ENCODE data around the gene RAPGEF2. TPM values are rescaled to one million over a fixed set of nuclear protein-coding genes. Genes with fewer than 3 reads are reported as not detected.
"Not testable (repeated sequence)": the region's sequence is repeated elsewhere in the genome, so short reads cannot be mapped to it uniquely, and the experiment has no call there.

RAPGEF2 gene
- total RNA-seq, 8 experiments from 2014 or later, result 44.0 to 164 (median 67.9) TPM

DNA sequence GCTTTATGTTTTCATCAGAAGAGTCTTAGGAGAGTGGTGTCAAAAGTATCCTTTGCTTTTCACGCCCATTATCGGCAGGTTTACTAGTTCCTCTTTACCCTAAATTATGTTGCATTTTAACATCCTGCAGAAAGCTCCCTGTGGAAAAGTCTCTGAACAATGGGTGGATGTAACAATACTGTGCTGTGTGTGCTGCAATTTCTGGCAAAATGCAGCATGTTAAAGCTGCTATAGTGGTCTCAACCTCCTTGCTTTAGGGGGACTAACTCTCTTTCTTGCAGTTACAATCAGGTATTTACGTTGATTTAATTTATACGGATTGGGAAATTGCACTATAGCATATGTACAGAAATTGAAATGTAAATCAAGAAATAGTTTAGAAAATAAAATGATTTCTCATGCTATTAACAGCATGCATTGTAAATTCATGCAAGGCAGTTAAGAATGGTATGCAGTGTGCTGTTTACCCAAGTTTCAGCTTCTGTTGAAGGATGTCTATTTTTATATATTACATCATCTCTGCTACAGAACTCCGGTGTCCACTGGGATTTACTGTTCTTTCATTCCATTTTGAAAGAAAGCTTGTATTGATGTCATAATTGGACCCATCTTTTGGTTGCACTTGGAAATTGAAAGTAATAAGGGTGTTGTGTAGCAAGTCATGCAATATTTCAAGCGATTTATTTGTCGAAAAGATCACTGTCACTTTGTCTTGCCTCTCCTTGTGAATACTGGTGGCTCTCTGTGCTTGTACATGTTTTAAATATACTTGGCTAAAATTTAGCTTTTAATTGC, 145.7 kb downstream of the RAPGEF2 start:
- H3K4me3 ChIP-seq, result peak overlapping the region in 1 of 5 donors; percentile 8
- H3K27ac ChIP-seq, result peak overlapping the region; percentile 60 to 61
- ATAC-seq (replicated peaks in 6 of 8), result peak; percentile 98 to 99 (median 99)

GRCh38 chr4:159250751-159251325, 148.0 kb downstream of the RAPGEF2 start:
- peaks cover 7 to 19% of the 10 kb centered on the region in 2 donors for H3K4me1 ChIP-seq (replicated peaks in 1 of 2)
- H3K27ac ChIP-seq, result no peak overlapping the region
- no peak overlapping the region for H3K4me3 ChIP-seq
- no peak for ATAC-seq (replicated peaks in 6 of 8)
- in situ Hi-C loops (cut with MboI; ENCODE audit: low pct_unique_long_range_greater_than_20kb in 2 of 9, low sequenced_read_pairs in 9 of 9, unreplicated experiment in 9 of 9), result no loop called here
- 87 to 100% (median 98%) methylated on average over 3 to 11 of the region's 35 CpGs; no CpG with 5 or more reads in 5 of the 10 experiments for WGBS, 10 experiments

More for the DNA sequence above, 145.7 kb downstream of the RAPGEF2 start:
- in situ Hi-C loops (cut with MboI; ENCODE audit: low pct_unique_long_range_greater_than_20kb in 2 of 9, low sequenced_read_pairs in 9 of 9, unreplicated experiment in 9 of 9), result no loop called here
- H3K4me1 ChIP-seq (replicated peaks in 1 of 2), result peaks cover 7 to 19% of the 10 kb centered on the region in 2 donors
- WGBS, 10 experiments, result 6 to 82% (median 64%) methylated on average over 3 to 7 of the region's 7 CpGs

GRCh38 chr4:159251580-159251979, 148.7 kb downstream of the RAPGEF2 start:
- 89 to 100% (median 96%) methylated on average over 4 to 14 of the region's 14 CpGs; no CpG with 5 or more reads in 2 of the 10 experiments for WGBS, 10 experiments
- ATAC-seq (replicated peaks in 6 of 8); H3K27ac ChIP-seq; in situ Hi-C loops (cut with MboI; ENCODE audit: low pct_unique_long_range_greater_than_20kb in 2 of 9, low sequenced_read_pairs in 9 of 9, unreplicated experiment in 9 of 9); H3K4me3 ChIP-seq: not testable (repeated sequence)
- peaks cover 7 to 19% of the 10 kb centered on the region in 2 donors for H3K4me1 ChIP-seq (replicated peaks in 1 of 2)

- Histone ChIP-seq H3K27ac (no peak overlapping the region), H3K4me3 (no peak overlapping the region), H3K4me1 (replicated peaks in 1 of 2) (peaks cover 7 to 19% of the 10 kb centered on the region in 2 donors)
- WGBS, 10 experiments, result 50 to 100% (median 96%) methylated on average over 1 to 4 of the region's 4 CpGs
- ATAC-seq (replicated peaks in 6 of 8), result no peak
- in situ Hi-C loops (cut with MboI; ENCODE audit: low pct_unique_long_range_greater_than_20kb in 2 of 9, low sequenced_read_pairs in 9 of 9, unreplicated experiment in 9 of 9), result no loop called here
These were observed 149.6 kb downstream of the RAPGEF2 start for GRCh38 chr4:159252491-159252890.

DNA sequence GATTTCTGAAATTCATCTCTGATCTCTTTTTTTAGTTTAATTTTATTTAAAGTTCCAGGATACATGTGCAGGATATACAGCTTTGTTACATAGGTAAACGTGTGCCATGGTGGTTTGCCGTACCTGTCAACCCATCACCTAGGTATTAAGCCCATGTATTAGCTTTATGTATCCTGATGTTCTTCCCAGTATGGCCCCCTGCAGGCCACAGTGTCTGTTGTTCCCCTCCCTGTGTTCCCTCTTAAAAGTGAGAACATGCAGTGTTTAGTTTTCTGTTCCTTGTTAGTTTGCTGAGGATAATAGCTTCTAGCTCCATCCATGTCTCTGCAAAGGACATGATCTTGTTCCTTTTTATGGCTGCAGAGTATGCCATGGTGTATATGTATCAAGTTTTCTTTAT, 153.2 kb downstream of the RAPGEF2 start:
- WGBS, 10 experiments, result 60 to 100% (median 90%) methylated on average over 1 to 2 of the region's 2 CpGs; no CpG with 5 or more reads in 3 of the 10 experiments
- in situ Hi-C loops (cut with MboI; ENCODE audit: low pct_unique_long_range_greater_than_20kb in 2 of 9, low sequenced_read_pairs in 9 of 9, unreplicated experiment in 9 of 9), result no loop called here
- Histone ChIP-seq H3K27ac (no peak overlapping the region), H3K4me1 (replicated peaks in 1 of 2) (no peaks in the 10 kb centered on the region), H3K4me3 (no peak overlapping the region)
- no peak for ATAC-seq (replicated peaks in 6 of 8)

DNA sequence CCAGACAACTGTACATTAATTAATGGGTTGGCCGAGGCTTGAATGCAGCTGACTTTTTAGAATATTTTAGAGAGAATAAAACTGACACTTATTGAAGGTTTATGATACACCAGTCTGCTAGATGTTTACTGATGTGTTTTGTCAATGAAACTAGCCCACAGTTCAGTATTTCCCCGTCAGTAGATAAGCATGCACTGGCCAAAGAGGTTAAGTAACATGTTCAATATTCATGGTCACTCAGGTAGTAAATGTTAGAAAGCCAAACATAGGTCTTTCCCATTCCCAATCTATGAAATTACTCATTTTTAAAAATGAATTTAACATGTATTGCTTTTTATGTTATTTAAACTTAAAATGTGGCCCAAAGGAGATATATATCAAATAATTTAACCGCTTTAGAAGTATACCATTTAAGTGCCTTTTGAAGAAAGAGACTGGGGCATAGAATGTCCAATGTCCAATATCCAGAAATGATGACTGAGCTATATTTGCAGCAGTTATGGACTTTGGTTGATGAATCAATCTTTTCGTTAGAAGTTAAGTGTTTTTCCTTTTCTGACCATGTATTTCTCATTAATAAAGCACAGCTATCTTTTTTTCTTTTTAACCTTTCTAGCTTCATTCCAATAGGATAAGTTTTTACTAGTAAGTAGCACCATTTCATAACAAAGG, 156.1 kb downstream of the RAPGEF2 start:
- no peak overlapping the region for H3K27ac ChIP-seq
- peaks cover 0 to 5% of the 10 kb centered on the region in 2 donors for H3K4me1 ChIP-seq (replicated peaks in 1 of 2)
- ATAC-seq (replicated peaks in 6 of 8), result no peak
- in situ Hi-C loops (cut with MboI; ENCODE audit: low pct_unique_long_range_greater_than_20kb in 2 of 9, low sequenced_read_pairs in 9 of 9, unreplicated experiment in 9 of 9), result no loop called here
- no peak overlapping the region for H3K4me3 ChIP-seq
- WGBS, 10 experiments, result 77 to 100% (median 93%) methylated on average over 1 to 4 of the region's 4 CpGs

GRCh38 chr4:159264057-159264456, 161.2 kb downstream of the RAPGEF2 start:
- Histone ChIP-seq H3K27ac (no peak overlapping the region), H3K4me3 (no peak overlapping the region), H3K4me1 (replicated peaks in 1 of 2) (peaks cover 20 to 26% of the 10 kb centered on the region in 2 donors)
- ATAC-seq (replicated peaks in 6 of 8), result no peak
- WGBS, 10 experiments, result 70 to 100% (median 100%) methylated on average over 1 to 3 of the region's 3 CpGs; no CpG with 5 or more reads in 1 of the 10 experiments
- in situ Hi-C loops (cut with MboI; ENCODE audit: low pct_unique_long_range_greater_than_20kb in 2 of 9, low sequenced_read_pairs in 9 of 9, unreplicated experiment in 9 of 9), result no loop called here

- peaks cover 40 to 46% of the 10 kb centered on the region in 2 donors for H3K4me1 ChIP-seq (replicated peaks in 1 of 2)
- peak in 7 of 8 experiments; percentile 43 to 90 (median 85) for ATAC-seq (replicated peaks in 6 of 8)
- peak overlapping the region; percentile 17 to 38 (median 28) for H3K4me3 ChIP-seq
- peak overlapping the region; percentile 70 to 90 for H3K27ac ChIP-seq
- in situ Hi-C loops (cut with MboI; ENCODE audit: low pct_unique_long_range_greater_than_20kb in 2 of 9, low sequenced_read_pairs in 9 of 9, unreplicated experiment in 9 of 9), result no loop called here
- WGBS, 10 experiments, result 9 to 93% (median 26%) methylated on average over 1 to 5 of the region's 5 CpGs
These were observed 164.3 kb downstream of the RAPGEF2 start for GRCh38 chr4:159266981-159267868.

DNA sequence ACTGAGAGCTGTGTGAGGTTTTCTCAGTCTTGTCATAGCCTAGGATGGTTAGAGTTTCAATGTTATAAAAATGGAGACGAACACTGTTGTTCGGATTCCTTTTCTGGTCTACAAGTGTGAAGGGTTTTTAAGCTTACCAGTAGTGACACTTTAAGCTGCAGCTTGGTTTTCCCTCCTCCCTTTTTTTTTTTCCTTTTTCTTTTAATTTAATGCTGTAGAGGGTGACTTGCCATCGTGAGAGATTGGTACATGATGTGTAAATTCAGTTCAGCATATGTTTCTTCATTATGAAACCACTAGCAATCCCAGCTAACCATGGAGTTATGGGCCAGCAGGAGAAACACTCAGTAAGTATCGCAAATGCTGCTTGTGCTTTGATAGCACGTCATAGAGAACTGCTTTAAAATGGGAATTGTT, 165.0 kb downstream of the RAPGEF2 start:
- H3K27ac ChIP-seq, result peak overlapping the region; percentile 70 to 90
- ATAC-seq (replicated peaks in 6 of 8), result peak in 5 of 8 experiments; percentile 2 to 19 (median 11)
- in situ Hi-C loops (cut with MboI; ENCODE audit: low pct_unique_long_range_greater_than_20kb in 2 of 9, low sequenced_read_pairs in 9 of 9, unreplicated experiment in 9 of 9), result no loop called here
- 32 to 100% (median 59%) methylated on average over 2 to 5 of the region's 5 CpGs for WGBS, 10 experiments
- H3K4me1 ChIP-seq (replicated peaks in 1 of 2), result peaks cover 43 to 51% of the 10 kb centered on the region in 2 donors
- H3K4me3 ChIP-seq, result peak overlapping the region; percentile 17 to 38 (median 28)

- peak overlapping the region; percentile 70 to 90 for H3K27ac ChIP-seq
- H3K4me1 ChIP-seq (replicated peaks in 1 of 2), result peaks cover 50 to 58% of the 10 kb centered on the region in 2 donors
- in situ Hi-C loops (cut with MboI; ENCODE audit: low pct_unique_long_range_greater_than_20kb in 2 of 9, low sequenced_read_pairs in 9 of 9, unreplicated experiment in 9 of 9), result no loop called here
- peak overlapping the region in 4 of 5 donors; percentile 26 to 38 (median 29) for H3K4me3 ChIP-seq
- ATAC-seq (replicated peaks in 6 of 8), result peak in 3 of 8 experiments; percentile 2 to 46 (median 32)
- 20 to 86% (median 60%) methylated on average over 1 to 4 of the region's 4 CpGs; no CpG with 5 or more reads in 1 of the 10 experiments for WGBS, 10 experiments
These were observed 165.7 kb downstream of the RAPGEF2 start for GRCh38 chr4:159268607-159269006.

DNA sequence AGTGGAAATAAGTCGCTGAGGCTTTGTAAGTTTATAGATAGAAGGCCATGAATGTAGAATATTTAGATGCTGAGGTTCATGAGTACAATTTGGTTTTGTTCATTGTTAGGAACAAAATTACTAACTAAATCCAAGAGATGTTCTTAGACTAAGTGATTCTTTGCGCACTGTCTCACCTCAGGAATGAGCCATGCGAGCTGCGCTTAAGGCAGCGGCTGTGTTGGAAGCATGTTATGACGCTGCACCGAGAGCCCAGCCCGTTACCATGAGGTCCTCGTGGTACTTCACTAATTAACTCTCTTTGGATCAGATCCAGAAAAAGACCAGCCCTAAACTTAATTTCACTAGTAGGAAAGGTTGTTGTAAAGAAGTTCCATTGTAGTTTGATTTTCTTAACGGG, 166.2 kb downstream of the RAPGEF2 start:
- 54 to 100% (median 96%) methylated on average over 4 to 10 of the region's 10 CpGs; no CpG with 5 or more reads in 1 of the 10 experiments for WGBS, 10 experiments
- Histone ChIP-seq H3K27ac (peak overlapping the region; percentile 9 to 90), H3K4me1 (replicated peaks in 1 of 2) (peaks cover 53 to 58% of the 10 kb centered on the region in 2 donors), H3K4me3 (peak overlapping the region in 4 of 5 donors; percentile 26 to 38 (median 29))
- no peak for ATAC-seq (replicated peaks in 6 of 8)
- in situ Hi-C loops (cut with MboI; ENCODE audit: low pct_unique_long_range_greater_than_20kb in 2 of 9, low sequenced_read_pairs in 9 of 9, unreplicated experiment in 9 of 9), result no loop called here

DNA sequence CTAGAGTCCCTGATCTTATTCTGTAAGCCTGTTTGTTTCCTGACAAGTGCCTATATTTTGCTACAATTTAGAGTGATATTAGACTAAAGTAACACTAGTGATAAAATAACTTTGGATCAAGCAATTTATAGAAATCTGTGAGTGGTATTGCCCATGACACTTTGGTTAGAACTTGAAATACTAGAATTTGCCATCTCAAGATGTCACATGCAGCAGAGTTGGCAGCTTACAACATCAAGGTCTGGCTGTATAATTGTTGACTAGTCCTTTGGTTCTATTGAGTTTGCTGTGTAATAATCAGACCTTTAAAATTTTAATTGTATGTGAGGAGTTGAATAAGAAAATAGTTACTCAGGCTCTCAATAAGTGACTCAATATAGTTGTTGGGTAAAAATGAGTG, 167.1 kb downstream of the RAPGEF2 start:
- ATAC-seq (replicated peaks in 6 of 8), result no peak
- Histone ChIP-seq H3K4me1 (replicated peaks in 1 of 2) (peaks cover 53 to 65% of the 10 kb centered on the region in 2 donors), H3K4me3 (peak overlapping the region in 2 of 5 donors; percentile 28 to 30), H3K27ac (no peak overlapping the region)
- in situ Hi-C loops (cut with MboI; ENCODE audit: low pct_unique_long_range_greater_than_20kb in 2 of 9, low sequenced_read_pairs in 9 of 9, unreplicated experiment in 9 of 9), result no loop called here

All from motor neuron (in vitro differentiated cells).